WTC11 (cell line): ENCODE data around the gene CD300LG. TPM values are rescaled to one million over a fixed set of nuclear protein-coding genes. Genes with fewer than 3 reads are reported as not detected.

Experiments used
- ATAC-seq: fragments of 200-7000 bp; cut with Tn5 transposase; 2 replicates; pipeline ENCODE4 v1.10.0; 2021; ENCODE audit warnings: mild to moderate bottlenecking, moderate library complexity
- CTCF ChIA-PET: fragments of 300-600 bp; sonication (Branson Sonifier 250); formaldehyde crosslinking; loops from one replicate; lab custom pipeline; 2021; ENCODE audit warnings: antibody characterized with exemption; lab: Charles Lee
- POLR2A ChIA-PET: fragments of 350-600 bp; sonication (Branson Sonifier 250); formaldehyde crosslinking; loops from one replicate; lab custom pipeline; 2021; ENCODE audit warnings: antibody characterized with exemption; lab: Charles Lee
- DNase-seq: peaks from one replicate; pipeline ENCODE4 v3.0.0; 2021; ENCODE audit warnings: low spot score
- H3K27ac Mint-ChIP-seq: 2 replicates; pipeline ENCODE4 v1.8.0; 2021; ENCODE audit warnings: mixed read lengths
- H3K27me3 Mint-ChIP-seq: 2 replicates; pipeline ENCODE4 v1.8.0; 2021; ENCODE audit warnings: low read depth, mild to moderate bottlenecking, moderate library complexity, mixed read lengths
- H3K36me3 Mint-ChIP-seq: 2 replicates; pipeline ENCODE4 v1.8.0; 2021; ENCODE audit warnings: mixed read lengths
- H3K4me1 Mint-ChIP-seq: 2 replicates; pipeline ENCODE4 v1.8.0; 2022; ENCODE audit warnings: mixed read lengths
- H3K4me3 Mint-ChIP-seq: 2 replicates; pipeline ENCODE4 v1.8.0; 2021; ENCODE audit warnings: mild to moderate bottlenecking, moderate library complexity, mixed read lengths
- H3K9me3 Mint-ChIP-seq: 2 replicates; pipeline ENCODE4 v1.8.0; 2021; ENCODE audit warnings: mixed read lengths
- CREB1 ChIP-seq: sonication (generic); formaldehyde crosslinking; IDR thresholded peaks from 2 replicates; pipeline ENCODE4 v1.8.0; 2023; ENCODE audit warnings: mild to moderate bottlenecking, missing genetic modification reagents
- GRHL2 ChIP-seq: fragments of 250-450 bp; sonication (Bioruptor Pico); IDR thresholded peaks from 2 replicates; pipeline ENCODE4 v1.8.0; 2022; ENCODE audit warnings: mild to moderate bottlenecking, moderate library complexity; ENCODE audit not compliant: insufficient replicate concordance, severe bottlenecking
- GTF2I ChIP-seq: fragments of 250-450 bp; sonication (Bioruptor Pico); conservative IDR thresholded peaks from 2 replicates; pipeline ENCODE4 v1.4.0; 2021; ENCODE audit warnings: mild to moderate bottlenecking
- JUN ChIP-seq: sonication (generic); formaldehyde crosslinking; IDR thresholded peaks from 2 replicates; pipeline ENCODE4 v1.8.0; 2023; ENCODE audit warnings: mild to moderate bottlenecking, missing genetic modification reagents
- MXD4 ChIP-seq: fragments of 250-450 bp; sonication (Bioruptor Pico); IDR thresholded peaks from 2 replicates; pipeline ENCODE4 v1.8.0; 2021; ENCODE audit warnings: mild to moderate bottlenecking, moderate library complexity, borderline replicate concordance
- SOX15 ChIP-seq: fragments of 250-450 bp; sonication (Bioruptor Pico); IDR thresholded peaks from 2 replicates; pipeline ENCODE4 v1.9.0; 2021; ENCODE audit warnings: mild to moderate bottlenecking
- TCF7 ChIP-seq: sonication (generic); formaldehyde crosslinking; IDR thresholded peaks from 2 replicates; pipeline ENCODE4 v1.8.0; 2022; ENCODE audit warnings: mild to moderate bottlenecking, low read depth, missing genetic modification reagents, moderate library complexity
- ZNF232 ChIP-seq: sonication (generic); formaldehyde crosslinking; IDR thresholded peaks from 2 replicates; pipeline ENCODE4 v1.8.0; 2022; ENCODE audit warnings: mild to moderate bottlenecking, missing genetic modification reagents
- total RNA-seq: library from RNA; stranded (reverse); gene quantifications from 3 replicates; pipeline ENCODE4 v1.2.3, GENCODE V29; 2021
- TF ChIP-seq, protein P1 (sequence below): sonication (generic); formaldehyde crosslinking; IDR thresholded peaks from 2 replicates; pipeline ENCODE4 v1.8.1; 2022; ENCODE audit warnings: low read depth, mild to moderate bottlenecking, moderate library complexity, missing genetic modification reagents, borderline replicate concordance
- TF ChIP-seq, protein P2 (sequence below): sonication (generic); formaldehyde crosslinking; conservative IDR thresholded peaks from 2 replicates; pipeline ENCODE4 v1.8.1; 2023; ENCODE audit warnings: mild to moderate bottlenecking, low read depth, missing genetic modification reagents, moderate library complexity
- TF ChIP-seq, protein P3 (sequence below): sonication (generic); formaldehyde crosslinking; IDR thresholded peaks from 2 replicates; pipeline ENCODE4 v1.8.0; 2023; ENCODE audit warnings: mild to moderate bottlenecking, missing genetic modification reagents
- TF ChIP-seq, protein P4 (sequence below): fragments of 250-450 bp; sonication (Bioruptor Pico); conservative IDR thresholded peaks from 2 replicates; pipeline ENCODE4 v1.9.0; 2021; ENCODE audit warnings: mild to moderate bottlenecking
- TF ChIP-seq, protein P5 (sequence below): sonication (generic); formaldehyde crosslinking; IDR thresholded peaks from 2 replicates; pipeline ENCODE4 v1.8.0; 2023; ENCODE audit warnings: missing genetic modification reagents

CD300LG gene
- total RNA-seq, 1 experiment from 2014 or later, result not detected

DNA sequence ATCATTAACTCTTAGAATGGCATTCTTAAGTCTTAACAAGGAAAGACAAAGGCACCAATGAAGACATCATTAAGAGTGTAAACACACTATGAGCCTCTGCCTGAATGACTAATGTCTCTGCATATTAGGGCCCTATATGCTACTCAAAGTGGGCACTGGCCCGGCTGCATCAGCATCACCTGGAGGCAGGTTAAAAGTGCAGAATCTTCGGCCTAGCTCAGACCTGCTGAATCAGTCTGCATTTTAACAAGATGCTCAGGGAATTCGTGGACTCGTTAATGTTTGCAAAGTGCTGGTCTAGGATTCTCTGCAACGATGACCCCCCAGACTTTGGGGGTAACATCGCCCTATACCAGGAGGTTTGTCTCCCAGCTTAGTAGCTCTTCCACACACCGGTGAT, 20.8 kb upstream of the CD300LG start:
- no peaks in the 10 kb centered on the region for H3K9me3 Mint-ChIP-seq
- ChIA-PET CTCF (interaction anchor here (1.3 to 1.8 kb wide), 3 partner anchors 9 to 20 kb away, joined by 4 to 12 read pairs (median 6); partner anchors contain the start of gene CD300LG), POLR2A (no interaction called here)
- DNase-seq (no peak), ATAC-seq (no peak)
- no peak overlapping the region for H3K4me3 Mint-ChIP-seq
- peaks cover 3% of the 10 kb centered on the region for H3K27me3 Mint-ChIP-seq
- peaks cover 10% of the 10 kb centered on the region for H3K4me1 Mint-ChIP-seq
- no peak overlapping the region for H3K27ac Mint-ChIP-seq
- TF ChIP-seq CREB1 (CRISPR knock-in tag) (no peak), TCF7 (no peak), JUN (no peak), GRHL2 (CRISPR knock-in tag) (no peak), GTF2I (CRISPR knock-in tag) (no peak), SOX15 (CRISPR knock-in tag) (no peak)
- TF ChIP-seq, protein P1, sequence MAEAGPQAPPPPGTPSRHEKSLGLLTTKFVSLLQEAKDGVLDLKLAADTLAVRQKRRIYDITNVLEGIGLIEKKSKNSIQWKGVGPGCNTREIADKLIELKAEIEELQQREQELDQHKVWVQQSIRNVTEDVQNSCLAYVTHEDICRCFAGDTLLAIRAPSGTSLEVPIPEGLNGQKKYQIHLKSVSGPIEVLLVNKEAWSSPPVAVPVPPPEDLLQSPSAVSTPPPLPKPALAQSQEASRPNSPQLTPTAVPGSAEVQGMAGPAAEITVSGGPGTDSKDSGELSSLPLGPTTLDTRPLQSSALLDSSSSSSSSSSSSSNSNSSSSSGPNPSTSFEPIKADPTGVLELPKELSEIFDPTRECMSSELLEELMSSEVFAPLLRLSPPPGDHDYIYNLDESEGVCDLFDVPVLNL (CRISPR knock-in tag), result no peak
- TF ChIP-seq, protein P2, sequence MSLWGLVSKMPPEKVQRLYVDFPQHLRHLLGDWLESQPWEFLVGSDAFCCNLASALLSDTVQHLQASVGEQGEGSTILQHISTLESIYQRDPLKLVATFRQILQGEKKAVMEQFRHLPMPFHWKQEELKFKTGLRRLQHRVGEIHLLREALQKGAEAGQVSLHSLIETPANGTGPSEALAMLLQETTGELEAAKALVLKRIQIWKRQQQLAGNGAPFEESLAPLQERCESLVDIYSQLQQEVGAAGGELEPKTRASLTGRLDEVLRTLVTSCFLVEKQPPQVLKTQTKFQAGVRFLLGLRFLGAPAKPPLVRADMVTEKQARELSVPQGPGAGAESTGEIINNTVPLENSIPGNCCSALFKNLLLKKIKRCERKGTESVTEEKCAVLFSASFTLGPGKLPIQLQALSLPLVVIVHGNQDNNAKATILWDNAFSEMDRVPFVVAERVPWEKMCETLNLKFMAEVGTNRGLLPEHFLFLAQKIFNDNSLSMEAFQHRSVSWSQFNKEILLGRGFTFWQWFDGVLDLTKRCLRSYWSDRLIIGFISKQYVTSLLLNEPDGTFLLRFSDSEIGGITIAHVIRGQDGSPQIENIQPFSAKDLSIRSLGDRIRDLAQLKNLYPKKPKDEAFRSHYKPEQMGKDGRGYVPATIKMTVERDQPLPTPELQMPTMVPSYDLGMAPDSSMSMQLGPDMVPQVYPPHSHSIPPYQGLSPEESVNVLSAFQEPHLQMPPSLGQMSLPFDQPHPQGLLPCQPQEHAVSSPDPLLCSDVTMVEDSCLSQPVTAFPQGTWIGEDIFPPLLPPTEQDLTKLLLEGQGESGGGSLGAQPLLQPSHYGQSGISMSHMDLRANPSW, result no peak
- TF ChIP-seq, protein P3, sequence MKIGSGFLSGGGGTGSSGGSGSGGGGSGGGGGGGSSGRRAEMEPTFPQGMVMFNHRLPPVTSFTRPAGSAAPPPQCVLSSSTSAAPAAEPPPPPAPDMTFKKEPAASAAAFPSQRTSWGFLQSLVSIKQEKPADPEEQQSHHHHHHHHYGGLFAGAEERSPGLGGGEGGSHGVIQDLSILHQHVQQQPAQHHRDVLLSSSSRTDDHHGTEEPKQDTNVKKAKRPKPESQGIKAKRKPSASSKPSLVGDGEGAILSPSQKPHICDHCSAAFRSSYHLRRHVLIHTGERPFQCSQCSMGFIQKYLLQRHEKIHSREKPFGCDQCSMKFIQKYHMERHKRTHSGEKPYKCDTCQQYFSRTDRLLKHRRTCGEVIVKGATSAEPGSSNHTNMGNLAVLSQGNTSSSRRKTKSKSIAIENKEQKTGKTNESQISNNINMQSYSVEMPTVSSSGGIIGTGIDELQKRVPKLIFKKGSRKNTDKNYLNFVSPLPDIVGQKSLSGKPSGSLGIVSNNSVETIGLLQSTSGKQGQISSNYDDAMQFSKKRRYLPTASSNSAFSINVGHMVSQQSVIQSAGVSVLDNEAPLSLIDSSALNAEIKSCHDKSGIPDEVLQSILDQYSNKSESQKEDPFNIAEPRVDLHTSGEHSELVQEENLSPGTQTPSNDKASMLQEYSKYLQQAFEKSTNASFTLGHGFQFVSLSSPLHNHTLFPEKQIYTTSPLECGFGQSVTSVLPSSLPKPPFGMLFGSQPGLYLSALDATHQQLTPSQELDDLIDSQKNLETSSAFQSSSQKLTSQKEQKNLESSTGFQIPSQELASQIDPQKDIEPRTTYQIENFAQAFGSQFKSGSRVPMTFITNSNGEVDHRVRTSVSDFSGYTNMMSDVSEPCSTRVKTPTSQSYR (CRISPR knock-in tag), result no peak
- TF ChIP-seq, protein P4, sequence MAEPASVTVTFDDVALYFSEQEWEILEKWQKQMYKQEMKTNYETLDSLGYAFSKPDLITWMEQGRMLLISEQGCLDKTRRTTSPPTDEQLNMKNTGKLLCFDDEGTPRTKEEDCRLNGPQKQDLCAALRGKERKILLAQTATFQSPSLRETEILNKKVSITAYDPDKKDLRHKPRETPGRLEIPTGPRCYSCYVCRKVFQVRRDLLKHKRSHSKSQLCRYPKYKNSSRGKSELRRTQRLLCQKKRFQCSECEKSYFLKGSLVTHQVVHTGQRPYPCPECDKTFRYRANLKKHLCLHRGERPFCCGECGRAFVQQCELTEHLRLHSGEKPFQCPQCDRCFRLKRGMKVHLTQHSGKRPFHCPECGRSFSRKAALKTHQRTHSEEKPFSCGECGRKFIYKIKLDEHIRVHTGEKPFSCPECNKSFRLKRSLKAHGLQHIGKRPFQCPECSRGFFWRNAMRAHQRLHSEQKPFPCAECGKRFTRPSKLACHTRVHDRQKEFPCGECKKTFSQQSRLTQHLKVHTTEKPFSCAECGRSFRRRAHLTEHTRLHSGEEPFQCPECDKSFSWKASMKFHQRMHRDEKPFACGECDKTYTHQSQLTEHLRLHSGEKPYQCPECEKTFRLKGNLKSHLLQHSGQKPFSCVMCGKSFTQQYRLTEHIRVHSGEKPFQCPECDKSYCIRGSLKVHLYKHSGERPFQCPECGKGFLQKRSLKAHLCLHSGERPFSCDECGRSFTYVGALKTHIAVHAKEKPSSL (CRISPR knock-in tag), result no peak
- TF ChIP-seq, protein P5, sequence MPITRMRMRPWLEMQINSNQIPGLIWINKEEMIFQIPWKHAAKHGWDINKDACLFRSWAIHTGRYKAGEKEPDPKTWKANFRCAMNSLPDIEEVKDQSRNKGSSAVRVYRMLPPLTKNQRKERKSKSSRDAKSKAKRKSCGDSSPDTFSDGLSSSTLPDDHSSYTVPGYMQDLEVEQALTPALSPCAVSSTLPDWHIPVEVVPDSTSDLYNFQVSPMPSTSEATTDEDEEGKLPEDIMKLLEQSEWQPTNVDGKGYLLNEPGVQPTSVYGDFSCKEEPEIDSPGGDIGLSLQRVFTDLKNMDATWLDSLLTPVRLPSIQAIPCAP (CRISPR knock-in tag), result no peak
- H3K36me3 Mint-ChIP-seq, result peaks cover 13% of the 10 kb centered on the region; the same call in 1 of the 2 replicates

DNA sequence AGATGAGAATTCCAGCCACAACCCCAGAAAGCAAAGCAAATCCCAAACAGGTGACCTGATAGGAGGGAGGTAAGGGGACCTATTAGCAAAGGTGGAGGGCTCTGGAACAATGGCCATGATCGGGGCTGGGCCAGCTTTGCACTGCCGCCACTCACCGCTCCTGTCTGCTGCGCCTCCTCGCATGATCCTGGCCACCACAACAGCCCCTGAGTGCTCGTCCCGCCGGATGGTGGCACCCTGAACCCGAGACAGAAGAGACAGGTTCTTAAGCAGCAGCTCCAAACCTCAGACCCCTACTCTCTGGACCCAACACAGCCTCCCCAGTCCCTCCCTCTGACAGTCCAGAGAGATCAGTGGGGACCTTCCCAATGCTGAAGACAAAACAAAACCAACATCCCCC, 19.4 kb upstream of the CD300LG start:
- peak overlapping the region; percentile 23; the same call in 1 of the 2 replicates for H3K27ac Mint-ChIP-seq
- no peak overlapping the region for H3K4me3 Mint-ChIP-seq
- ATAC-seq, result no peak
- H3K9me3 Mint-ChIP-seq, result no peaks in the 10 kb centered on the region
- no peak for TF ChIP-seq MXD4
- no peak for TF ChIP-seq ZNF232 (CRISPR knock-in tag)
- ChIA-PET POLR2A (no interaction called here), CTCF (interaction anchor here (0.8 to 7.8 kb wide), 5 partner anchors 11 to 83 kb away, joined by 3 to 45 read pairs (median 4); partner anchors contain the start of gene CD300LG)
- peaks cover 13% of the 10 kb centered on the region; the same call in 1 of the 2 replicates for H3K36me3 Mint-ChIP-seq
- no peak for DNase-seq
- peaks cover 20% of the 10 kb centered on the region for H3K4me1 Mint-ChIP-seq
- H3K27me3 Mint-ChIP-seq, result peaks cover 11% of the 10 kb centered on the region
